ENCODE results near the gene TSPAN32.

The TSPAN32 gene

GRCh38 chr11:2301631-2302305 lies at the start of gene TSPAN32, which contains the start of gene C11orf21:
Gene TSPAN32 (plus strand): TSS chr11:2302013. CDS start chr11:2302150, 137 bp downstream.
Gene C11orf21 (minus strand): TSS chr11:2301918. CDS start chr11:2301808, 110 bp downstream.
- DNase-seq = peak; percentile 85

GRCh38 chr11:2252018-2252417 lies 49.8 kb upstream of the TSPAN32 start:
- DNase-seq = no peak

GRCh38 chr11:2256293-2256913 lies 45.4 kb upstream of the TSPAN32 start:
- DNase-seq = no peak

GRCh38 chr11:2256951-2257700 lies 44.7 kb upstream of the TSPAN32 start:
- DNase-seq = no peak

GRCh38 chr11:2258501-2259465 lies 43.0 kb upstream of the TSPAN32 start:
- DNase-seq = no peak

GRCh38 chr11:2259466-2259830 lies 42.4 kb upstream of the TSPAN32 start:
- DNase-seq = no peak

- DNase-seq = no peak
Observed at GRCh38 chr11:2259897-2260451, 41.8 kb upstream of the TSPAN32 start.

GRCh38 chr11:2260491-2261364 lies 41.1 kb upstream of the TSPAN32 start:
- DNase-seq = no peak

- no peak for DNase-seq
Observed at GRCh38 chr11:2261436-2262230, 40.2 kb upstream of the TSPAN32 start.

GRCh38 chr11:2262301-2263070 lies 39.3 kb upstream of the TSPAN32 start:
- no peak for DNase-seq

- no peak for DNase-seq
Observed at GRCh38 chr11:2263071-2263565, 38.7 kb upstream of the TSPAN32 start.

GRCh38 chr11:2263724-2264360 lies 38.0 kb upstream of the TSPAN32 start:
- DNase-seq = no peak

GRCh38 chr11:2264366-2265053 lies 37.3 kb upstream of the TSPAN32 start:
- DNase-seq = no peak

- no peak for DNase-seq
Observed at GRCh38 chr11:2265396-2265795, 36.4 kb upstream of the TSPAN32 start.

- DNase-seq = no peak
Observed at GRCh38 chr11:2265854-2266585, 35.8 kb upstream of the TSPAN32 start.

- no peak for DNase-seq
Observed at GRCh38 chr11:2266586-2267305, 35.1 kb upstream of the TSPAN32 start.

GRCh38 chr11:2267306-2267850 lies 34.4 kb upstream of the TSPAN32 start:
- no peak for DNase-seq

Data from KG1 (cell line).